ENCODE data around the gene LHX4. TPM values are rescaled to one million over a fixed set of nuclear protein-coding genes. Genes with fewer than 3 reads are reported as not detected.
A peak's percentile ranks its signal among the peaks of the same experiment; 100 is the strongest.

The LHX4 gene
- total and polyA plus RNA-seq, 2 of the 13 experiments (the other 11 are each of a cell fraction or from before 2014, with no cell fraction given) = 0.03 to 0.07 TPM

GRCh38 chr1:180291004-180291403 lies 60.9 kb downstream of the LHX4 start (continued):
- no peak for TF ChIP-seq SAFB2 (CRISPR knock-in tag; IDR thresholded peaks at IDR 0.05; ENCODE audit: borderline replicate concordance, low read depth)
- TF ChIP-seq ADNP (CRISPR knock-in tag; IDR thresholded peaks at IDR 0.05) = no peak
- no peak for TF ChIP-seq ISL2 (CRISPR knock-in tag; IDR thresholded peaks at IDR 0.05)
- 0 out of 2 replicates have a peak, but pooled peaks have one; percentile 25 for TF ChIP-seq ZMYM2 (CRISPR knock-in tag; IDR thresholded peaks at IDR 0.05)
- TF ChIP-seq SP5 (CRISPR knock-in tag; IDR thresholded peaks at IDR 0.05; ENCODE audit: borderline replicate concordance, low read depth) = no peak
- no peak for TF ChIP-seq ZNF414 (CRISPR knock-in tag; IDR thresholded peaks at IDR 0.05)
- no peak for TF ChIP-seq U2AF2 (IDR thresholded peaks at IDR 0.05; ENCODE audit: low read depth, low read length)
- no peak for TF ChIP-seq THAP7 (CRISPR knock-in tag; IDR thresholded peaks at IDR 0.05)
- TF ChIP-seq ZNF577 (CRISPR knock-in tag; IDR thresholded peaks at IDR 0.05; ENCODE audit: borderline replicate concordance, low read depth) = no peak
- TF ChIP-seq RXRA (CRISPR knock-in tag; IDR thresholded peaks at IDR 0.05) = no peak
- no peak for TF ChIP-seq FOSL1 (CRISPR knock-in tag; IDR thresholded peaks at IDR 0.05; ENCODE audit: borderline replicate concordance)
- peak in 1 of 2 experiments; percentile 51; a peak in 1 of 4 replicates for TF ChIP-seq EP300 (IDR thresholded peaks at IDR 0.05; ENCODE audit: low read depth in 2 of 2, low read length in 2 of 2)
- no peak for TF ChIP-seq EP300 (CRISPR knock-in tag; IDR thresholded peaks at IDR 0.05; ENCODE audit: borderline replicate concordance)
- no peak for TF ChIP-seq NFE2 (CRISPR knock-in tag; IDR thresholded peaks at IDR 0.05)
- no peak for TF ChIP-seq AKAP8 (CRISPR knock-in tag; IDR thresholded peaks at IDR 0.05)
- TF ChIP-seq ZNF350 (CRISPR knock-in tag; IDR thresholded peaks at IDR 0.05; ENCODE audit: borderline replicate concordance, low read depth) = no peak
- TF ChIP-seq KDM1A (CRISPR knock-in tag; IDR thresholded peaks at IDR 0.05) = peak; percentile 13; the same call in 1 of the 2 replicates
- no peak for TF ChIP-seq SRF (IDR thresholded peaks at IDR 0.05; ENCODE audit: low read depth, low read length)
- TF ChIP-seq ISX (CRISPR knock-in tag; conservative IDR thresholded peaks at IDR 0.05) = no peak
- no peak for TF ChIP-seq ZNF598 (CRISPR knock-in tag; IDR thresholded peaks at IDR 0.05; ENCODE audit: borderline replicate concordance)
- peak; percentile 71 for TF ChIP-seq FOXP4 (CRISPR knock-in tag; IDR thresholded peaks at IDR 0.05)
- TF ChIP-seq RFXAP (CRISPR knock-in tag; IDR thresholded peaks at IDR 0.05; ENCODE audit: borderline replicate concordance) = no peak
- TF ChIP-seq HMGXB3 (CRISPR knock-in tag; IDR thresholded peaks at IDR 0.05; ENCODE audit: borderline replicate concordance) = no peak
- TF ChIP-seq PCBP1 (IDR thresholded peaks at IDR 0.05; ENCODE audit: borderline replicate concordance, low read depth, low read length) = no peak
- no peak for TF ChIP-seq SP1 (IDR thresholded peaks at IDR 0.05)
- no peak for TF ChIP-seq SP1 (CRISPR knock-in tag; IDR thresholded peaks at IDR 0.05)
